ENCODE results near the gene HOXA7. TPM values are rescaled to one million over a fixed set of nuclear protein-coding genes. Genes with fewer than 3 reads are reported as not detected.

Gene HOXA7
- total RNA-seq, 1 donor from 2014 or later = 34.2 TPM

DNA sequence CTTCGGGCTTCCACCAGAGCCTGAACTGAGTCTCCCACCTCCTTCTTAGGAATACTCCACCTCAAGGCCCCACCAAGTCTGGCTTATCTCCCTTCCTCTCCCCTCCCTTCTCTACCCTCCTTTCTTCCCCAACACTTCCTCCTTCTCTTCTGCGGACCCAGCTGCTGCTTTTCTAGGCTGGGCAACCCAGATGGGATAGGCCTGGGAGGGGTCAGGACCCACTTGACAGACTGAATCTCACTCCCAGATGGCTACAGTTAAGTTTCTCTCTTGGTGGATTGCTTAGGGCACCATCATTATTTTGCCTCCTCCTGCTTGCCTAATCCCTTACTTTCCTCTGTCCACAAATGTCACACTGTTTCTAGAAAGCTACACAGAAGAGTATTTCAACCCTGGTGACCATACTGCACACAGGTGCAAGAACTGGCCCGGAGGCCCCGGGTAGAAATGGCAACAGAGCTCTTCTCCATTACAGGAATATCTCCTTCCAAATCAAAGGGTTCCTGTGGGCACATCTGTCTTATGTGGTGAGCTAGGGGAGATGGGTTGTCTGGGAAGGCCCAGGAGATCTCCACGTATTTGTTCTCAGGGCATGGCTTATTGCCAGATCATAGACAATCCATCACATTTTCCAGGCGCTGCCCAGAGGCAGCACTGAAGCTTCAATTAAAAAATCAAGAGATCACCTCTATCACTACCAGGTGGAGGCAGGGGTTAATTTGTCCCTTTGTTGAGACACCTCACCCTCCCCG lies 33.7 kb upstream of the HOXA7 start:
- TF ChIP-seq, protein P1, sequence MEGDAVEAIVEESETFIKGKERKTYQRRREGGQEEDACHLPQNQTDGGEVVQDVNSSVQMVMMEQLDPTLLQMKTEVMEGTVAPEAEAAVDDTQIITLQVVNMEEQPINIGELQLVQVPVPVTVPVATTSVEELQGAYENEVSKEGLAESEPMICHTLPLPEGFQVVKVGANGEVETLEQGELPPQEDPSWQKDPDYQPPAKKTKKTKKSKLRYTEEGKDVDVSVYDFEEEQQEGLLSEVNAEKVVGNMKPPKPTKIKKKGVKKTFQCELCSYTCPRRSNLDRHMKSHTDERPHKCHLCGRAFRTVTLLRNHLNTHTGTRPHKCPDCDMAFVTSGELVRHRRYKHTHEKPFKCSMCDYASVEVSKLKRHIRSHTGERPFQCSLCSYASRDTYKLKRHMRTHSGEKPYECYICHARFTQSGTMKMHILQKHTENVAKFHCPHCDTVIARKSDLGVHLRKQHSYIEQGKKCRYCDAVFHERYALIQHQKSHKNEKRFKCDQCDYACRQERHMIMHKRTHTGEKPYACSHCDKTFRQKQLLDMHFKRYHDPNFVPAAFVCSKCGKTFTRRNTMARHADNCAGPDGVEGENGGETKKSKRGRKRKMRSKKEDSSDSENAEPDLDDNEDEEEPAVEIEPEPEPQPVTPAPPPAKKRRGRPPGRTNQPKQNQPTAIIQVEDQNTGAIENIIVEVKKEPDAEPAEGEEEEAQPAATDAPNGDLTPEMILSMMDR (IDR thresholded peaks at IDR 0.05; ENCODE audit: insufficient read depth, low read length, poor library complexity, severe bottlenecking) = no peak
- no peaks in the 10 kb centered on the region for H3K36me3 ChIP-seq (ENCODE audit: control insufficient read depth, insufficient read depth, low read length)
- no peak for DNase-seq (ENCODE audit: low read depth)
- H3K27me3 ChIP-seq (ENCODE audit: control insufficient read depth, insufficient read depth, low read length) = peaks cover 33% of the 10 kb centered on the region
- no peak overlapping the region for H3K4me3 ChIP-seq (ENCODE audit: low read depth, low read length)

- TF ChIP-seq, protein P1 (IDR thresholded peaks at IDR 0.05; ENCODE audit: insufficient read depth, low read length, poor library complexity, severe bottlenecking) = peak; percentile 3
- H3K4me3 ChIP-seq (ENCODE audit: low read depth, low read length) = peak overlapping the region; percentile 52
These were observed 33.0 kb upstream of the HOXA7 start for GRCh38 chr7:27189295-27189996.

DNA sequence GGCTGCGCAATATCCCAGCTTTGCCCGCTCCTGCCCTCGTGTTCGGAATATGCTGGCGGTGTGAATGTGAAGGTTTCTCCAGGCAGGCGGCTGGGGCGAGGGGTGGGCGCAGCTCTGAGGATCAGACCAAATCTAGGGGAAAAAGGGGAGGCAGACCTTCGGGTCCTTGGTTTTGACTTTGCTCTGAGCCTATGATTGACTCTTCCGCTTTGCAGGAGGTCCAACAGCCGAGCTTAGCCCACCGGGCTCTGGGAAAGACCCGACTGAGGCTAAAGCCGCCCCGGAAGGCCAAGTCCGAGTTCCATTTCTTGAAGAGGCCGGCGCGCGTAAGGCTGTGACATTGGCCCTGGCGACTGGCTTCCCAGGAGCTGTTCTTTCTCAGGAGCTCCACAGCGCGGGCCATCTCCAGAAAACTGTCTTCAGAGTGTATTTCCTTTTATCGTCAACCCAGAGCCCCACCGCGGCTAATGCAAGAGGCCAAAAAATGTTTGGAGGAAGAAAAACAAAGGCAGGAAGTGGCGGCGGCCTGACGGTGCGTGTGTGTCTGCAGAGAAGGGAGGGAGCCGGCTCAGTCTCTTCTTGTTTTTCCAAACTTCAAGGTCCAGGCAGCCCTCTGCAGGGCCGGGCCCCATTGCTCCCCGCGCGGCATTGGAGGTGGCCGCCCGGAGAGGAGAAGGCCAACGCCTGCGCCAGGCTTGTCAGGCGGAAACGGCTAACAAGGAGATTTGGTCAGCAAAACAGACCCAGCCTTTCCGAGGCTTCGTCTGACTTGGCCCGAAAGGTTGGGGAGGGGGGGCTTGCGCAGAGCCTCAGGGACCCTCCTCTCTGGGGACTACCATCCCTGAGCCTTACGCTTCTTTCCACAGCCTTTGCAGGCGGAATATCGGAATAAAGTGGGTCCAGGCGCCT lies 32.2 kb upstream of the HOXA7 start:
- TF ChIP-seq, protein P1 (IDR thresholded peaks at IDR 0.05; ENCODE audit: insufficient read depth, low read length, poor library complexity, severe bottlenecking) = no peak
- Histone ChIP-seq H3K27me3 (ENCODE audit: control insufficient read depth, insufficient read depth, low read length) (peaks cover 22% of the 10 kb centered on the region), H3K36me3 (ENCODE audit: control insufficient read depth, insufficient read depth, low read length) (no peaks in the 10 kb centered on the region), H3K4me3 (ENCODE audit: low read depth, low read length) (peak overlapping the region; percentile 52)
- DNase-seq (ENCODE audit: low read depth) = no peak

More at GRCh38 chr7:27189295-27189996, 33.0 kb upstream of the HOXA7 start:
- no peaks in the 10 kb centered on the region for H3K36me3 ChIP-seq (ENCODE audit: control insufficient read depth, insufficient read depth, low read length)
- no peak for DNase-seq (ENCODE audit: low read depth)
- peaks cover 26% of the 10 kb centered on the region for H3K27me3 ChIP-seq (ENCODE audit: control insufficient read depth, insufficient read depth, low read length)

- H3K36me3 ChIP-seq (ENCODE audit: control insufficient read depth, insufficient read depth, low read length) = no peaks in the 10 kb centered on the region
- TF ChIP-seq, protein P1 (IDR thresholded peaks at IDR 0.05; ENCODE audit: insufficient read depth, low read length, poor library complexity, severe bottlenecking) = no peak
- no peak for DNase-seq (ENCODE audit: low read depth)
- peaks cover 13% of the 10 kb centered on the region for H3K27me3 ChIP-seq (ENCODE audit: control insufficient read depth, insufficient read depth, low read length)
- peak overlapping the region; percentile 52 for H3K4me3 ChIP-seq (ENCODE audit: low read depth, low read length)
These were observed 31.3 kb upstream of the HOXA7 start for GRCh38 chr7:27187475-27188385.
